Esophagus mucosa (tissue), 1 donor: Measurements from ENCODE around the gene A2M. TPM values are rescaled to one million over a fixed set of nuclear protein-coding genes. Genes with fewer than 3 reads are reported as not detected.

Experiments
- ATAC-seq: fragments of 200-7000 bp; cut with Tn5 transposase; one replicate; pipeline ENCODE4 v1.9.1; 2020
- total RNA-seq: library from RNA; stranded (reverse); gene quantifications from one replicate; pipeline ENCODE4 v1.2.4, GENCODE V29; 2023
- donor health status: DM: yes; HTN: yes; CAD: no.

The A2M gene
- total RNA-seq, 1 donor from 2014 or later: 86.9 TPM

GRCh38 chr12:9071518-9071917, 44.2 kb downstream of the A2M start:
- ATAC-seq: no peak

GRCh38 chr12:9070351-9070750, 45.4 kb downstream of the A2M start:
- no peak for ATAC-seq

- no peak for ATAC-seq
These were observed 47.1 kb downstream of the A2M start for GRCh38 chr12:9068600-9068999.

DNA sequence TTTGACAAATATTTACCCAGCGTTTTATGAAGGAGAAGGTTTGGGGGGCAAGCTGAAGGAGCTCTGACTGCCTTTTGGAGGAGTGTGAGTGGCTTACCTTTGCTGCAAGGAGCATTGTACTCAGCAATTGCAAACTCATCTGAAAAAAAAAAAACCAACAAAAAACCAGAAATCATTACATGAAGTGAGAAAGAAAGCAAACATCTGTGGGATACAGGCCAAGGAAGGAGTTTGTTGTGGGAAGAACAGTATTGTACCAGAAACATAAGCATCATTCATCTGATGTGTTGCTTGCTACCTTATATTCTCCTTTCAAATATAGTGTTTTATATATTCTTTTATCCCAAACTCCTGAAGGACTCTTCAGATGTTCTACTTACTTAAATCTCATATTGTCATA, 47.6 kb downstream of the A2M start:
- no peak for ATAC-seq

DNA sequence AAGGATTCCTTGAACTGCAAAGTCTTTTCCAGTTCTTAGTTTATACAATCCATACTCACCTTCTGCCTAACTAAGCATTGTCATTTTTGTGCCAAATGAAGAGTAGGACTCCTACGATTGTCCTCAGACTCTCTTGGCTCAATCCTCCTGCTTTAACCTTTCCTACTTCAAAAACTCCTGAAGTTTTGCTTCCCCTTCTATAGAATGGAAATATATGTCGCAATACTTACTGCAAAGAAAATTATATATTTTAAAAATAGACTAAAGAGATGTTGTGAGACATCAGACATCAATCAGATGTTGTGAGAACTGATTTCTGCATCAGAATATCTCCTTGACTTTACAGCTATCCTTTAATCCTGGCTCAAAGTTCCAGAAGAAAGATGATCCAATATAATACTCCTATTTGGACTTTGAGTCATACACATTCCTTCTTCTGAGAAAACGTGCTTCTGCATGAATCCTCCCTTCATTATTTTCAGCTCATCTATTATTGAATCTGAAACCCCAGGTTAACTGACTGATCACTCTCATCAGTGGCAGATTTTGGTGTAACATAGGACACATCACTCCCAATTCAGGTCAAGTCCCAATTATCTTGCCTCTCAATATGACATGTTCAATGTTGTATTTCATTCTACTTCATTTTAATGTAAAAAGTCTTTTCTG, 48.8 kb downstream of the A2M start:
- no peak for ATAC-seq

DNA sequence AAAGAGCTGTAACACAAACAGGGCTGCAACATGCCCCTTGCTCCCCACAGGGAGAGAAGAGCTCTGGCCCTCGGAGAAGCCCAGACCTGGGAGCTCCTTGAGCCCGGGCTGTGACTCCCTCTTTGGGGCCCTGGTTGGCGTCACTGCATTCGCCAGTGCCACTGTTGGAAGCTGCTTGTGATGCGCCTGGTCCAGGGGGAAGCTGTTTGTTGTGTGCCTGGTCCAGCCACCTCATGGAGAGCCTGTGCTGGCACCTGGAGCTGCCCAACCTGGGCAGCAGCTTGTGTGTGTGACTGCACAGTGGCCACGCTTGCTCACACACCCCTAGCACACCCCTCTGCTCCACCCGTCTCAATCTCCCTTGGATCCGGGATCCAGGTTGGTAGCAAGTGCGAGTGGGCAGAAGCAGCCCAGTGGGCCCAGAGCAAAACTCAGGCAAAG, 49.5 kb downstream of the A2M start:
- ATAC-seq: peak; percentile 39

GRCh38 chr12:9065607-9065856, 50.2 kb downstream of the A2M start:
- ATAC-seq: no peak

GRCh38 chr12:9064815-9065606, 50.7 kb downstream of the A2M start:
- peak; percentile 94 for ATAC-seq

DNA sequence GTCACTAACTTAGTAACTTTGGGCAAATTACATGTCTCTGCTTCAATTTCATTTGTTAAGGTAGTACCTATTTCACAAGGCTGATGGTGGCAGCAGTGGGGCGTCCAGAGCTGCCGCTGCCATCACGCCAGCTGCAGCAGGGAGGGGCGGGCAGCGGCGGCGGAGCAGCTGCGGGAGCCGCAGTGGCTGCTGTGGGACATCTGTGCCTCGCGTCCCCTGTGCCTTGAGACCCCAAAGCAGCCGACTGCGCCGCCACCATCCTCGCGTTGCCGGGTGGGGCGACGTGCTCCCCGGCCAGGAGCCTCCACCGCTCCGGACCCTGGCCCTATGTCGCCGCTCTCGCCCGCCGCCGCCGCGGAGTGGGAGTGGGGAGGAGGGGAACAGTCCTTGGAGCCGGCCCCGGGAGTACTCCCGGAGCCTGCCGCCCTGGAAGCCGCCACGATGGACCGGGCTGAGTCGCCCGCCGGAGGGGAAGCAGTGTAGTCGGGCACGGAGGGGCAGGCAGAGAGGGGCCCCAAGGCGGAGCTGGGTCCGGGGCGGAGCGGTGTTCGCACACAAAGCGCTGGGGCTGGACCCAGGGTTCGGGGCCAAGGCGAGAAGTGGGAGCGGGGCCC, 51.4 kb downstream of the A2M start:
- peak; percentile 64 for ATAC-seq

GRCh38 chr12:9052610-9053009, 63.1 kb downstream of the A2M start:
- no peak for ATAC-seq

- no peak for ATAC-seq
These were observed 64.6 kb downstream of the A2M start for GRCh38 chr12:9051158-9051550.

DNA sequence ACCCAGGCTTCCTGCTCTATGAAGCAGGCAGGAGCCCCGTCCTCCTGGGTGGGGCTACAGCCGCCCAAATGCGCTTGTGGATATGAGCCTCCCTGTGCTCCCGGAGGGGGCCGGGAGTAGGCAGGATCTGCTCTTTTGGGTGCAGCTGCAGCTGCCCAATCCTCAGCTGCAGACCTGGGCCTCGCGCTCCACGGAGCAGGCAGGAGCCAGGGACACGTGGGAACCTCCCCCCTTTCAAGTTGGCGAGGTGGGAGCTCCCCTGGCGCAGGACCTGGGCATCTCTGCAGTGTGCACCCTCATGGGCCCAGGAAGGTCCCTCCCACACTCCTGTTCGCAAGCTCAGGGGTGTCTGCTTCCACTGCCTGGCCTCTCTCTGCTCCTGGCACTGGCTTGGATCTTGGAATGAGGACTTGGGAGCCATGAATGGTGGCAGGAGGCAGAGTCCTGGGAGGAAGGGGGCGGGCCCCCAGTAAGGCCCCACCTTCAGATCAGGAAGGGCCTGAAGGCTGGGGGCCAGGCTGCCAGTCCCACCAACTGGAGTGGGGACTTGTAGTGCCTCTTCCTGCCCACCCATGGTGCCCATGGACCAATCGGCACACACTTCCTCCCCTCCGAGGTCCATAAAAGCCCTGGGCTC, 65.1 kb downstream of the A2M start:
- no peak for ATAC-seq

DNA sequence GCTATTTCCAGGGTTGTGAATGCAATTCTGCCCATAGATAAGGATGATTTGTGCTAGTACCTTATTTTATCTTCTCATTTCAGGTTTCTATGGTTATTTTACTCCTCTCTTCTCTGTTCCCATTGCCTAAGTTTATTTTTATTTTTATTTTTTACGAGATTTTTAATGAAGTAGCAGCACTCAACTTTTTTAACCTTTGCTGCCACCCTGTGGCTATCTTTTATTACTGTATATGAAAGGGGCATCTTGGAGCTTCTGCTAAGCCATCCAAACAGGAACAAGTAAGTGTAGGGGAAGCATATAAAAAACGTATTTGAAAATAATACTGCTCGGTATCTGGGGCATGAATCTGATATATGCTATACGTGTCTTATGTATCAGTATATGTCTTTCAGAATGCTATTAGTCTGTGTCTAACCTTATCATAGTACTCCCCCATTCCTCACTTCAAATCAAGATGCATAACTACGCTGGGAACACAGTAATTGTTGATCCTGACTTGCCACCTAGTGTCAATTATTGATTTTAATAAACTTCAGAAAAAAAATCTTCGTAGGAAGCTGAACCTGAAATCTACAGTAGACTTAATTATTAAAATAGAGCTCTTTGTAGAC, 66.1 kb downstream of the A2M start:
- ATAC-seq: peak; percentile 41

DNA sequence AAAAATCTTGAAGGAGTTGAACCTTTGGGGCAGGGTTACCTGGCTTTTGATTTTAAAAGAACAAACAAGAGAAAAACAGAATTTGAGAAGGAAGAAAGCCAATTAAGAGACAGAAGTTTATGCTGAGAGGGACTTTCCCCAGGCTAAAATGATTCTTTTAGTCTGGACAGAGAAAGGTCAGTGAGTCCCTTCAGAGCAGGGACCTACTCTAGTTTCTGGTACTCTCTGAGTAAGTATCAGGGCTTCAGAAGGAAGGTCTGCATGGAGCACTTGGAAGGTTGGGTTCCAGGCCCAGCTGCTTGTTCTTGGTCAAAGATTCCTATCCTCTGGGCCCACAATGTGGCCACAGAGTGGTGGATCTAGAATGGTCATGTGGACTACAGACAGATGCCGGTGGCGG, 66.8 kb downstream of the A2M start:
- ATAC-seq: no peak

GRCh38 chr12:9047105-9047504, 68.6 kb downstream of the A2M start:
- ATAC-seq: no peak

DNA sequence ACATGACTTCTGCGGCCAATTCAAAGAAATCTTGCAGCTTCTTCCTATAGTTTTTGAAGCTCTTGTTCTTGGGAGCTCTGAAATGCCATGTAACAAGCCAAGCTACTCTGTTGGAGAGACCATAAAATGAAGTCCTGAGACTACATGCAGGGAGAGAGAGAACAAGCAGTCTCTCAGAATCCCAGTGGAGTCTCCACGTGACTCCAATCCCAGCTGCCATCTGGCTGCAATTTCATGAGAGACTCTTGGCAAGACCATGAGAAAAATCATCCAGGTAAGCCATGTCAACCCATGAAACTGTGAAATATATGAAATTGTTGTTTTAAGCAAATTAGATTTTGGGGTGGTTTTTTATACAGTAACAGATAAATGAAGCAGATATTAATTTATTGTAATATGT, 72.0 kb downstream of the A2M start:
- ATAC-seq: no peak

- no peak for ATAC-seq
These were observed 74.4 kb downstream of the A2M start for GRCh38 chr12:9041321-9041720.

DNA sequence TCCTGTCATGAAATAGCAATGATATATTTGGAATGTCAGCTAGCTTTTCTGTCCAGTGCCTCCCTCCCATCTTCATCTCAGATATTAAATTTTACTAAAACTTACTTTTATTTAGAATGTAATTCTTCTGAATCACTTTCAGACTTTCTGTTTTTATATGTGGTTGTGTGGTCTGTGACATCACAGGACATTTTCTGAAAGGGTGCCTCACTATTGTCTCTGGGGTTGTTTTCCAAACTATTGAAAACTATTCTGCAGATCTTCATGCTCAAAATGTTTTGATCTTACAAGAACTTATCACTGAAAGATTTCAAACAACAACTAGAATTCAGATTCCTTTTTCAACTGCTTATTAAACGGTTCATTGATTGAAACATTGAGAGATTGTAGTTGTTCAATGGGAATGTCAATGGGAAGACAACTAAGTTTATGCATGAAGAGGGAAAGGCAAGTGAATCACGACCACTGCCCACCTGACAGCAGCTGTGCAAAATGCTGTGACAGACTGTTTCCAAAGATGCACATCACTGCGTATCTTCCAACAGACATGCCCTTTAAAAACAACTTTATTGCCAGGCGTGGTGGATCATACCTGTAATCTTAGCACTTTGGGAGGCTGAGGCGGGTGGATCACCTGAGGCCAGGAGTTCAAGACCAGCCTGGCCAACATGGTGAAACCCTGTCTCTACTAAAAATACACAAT, 75.1 kb downstream of the A2M start:
- ATAC-seq: no peak

- ATAC-seq: peak; percentile 74
These were observed 76.2 kb downstream of the A2M start for GRCh38 chr12:9039397-9039977.

DNA sequence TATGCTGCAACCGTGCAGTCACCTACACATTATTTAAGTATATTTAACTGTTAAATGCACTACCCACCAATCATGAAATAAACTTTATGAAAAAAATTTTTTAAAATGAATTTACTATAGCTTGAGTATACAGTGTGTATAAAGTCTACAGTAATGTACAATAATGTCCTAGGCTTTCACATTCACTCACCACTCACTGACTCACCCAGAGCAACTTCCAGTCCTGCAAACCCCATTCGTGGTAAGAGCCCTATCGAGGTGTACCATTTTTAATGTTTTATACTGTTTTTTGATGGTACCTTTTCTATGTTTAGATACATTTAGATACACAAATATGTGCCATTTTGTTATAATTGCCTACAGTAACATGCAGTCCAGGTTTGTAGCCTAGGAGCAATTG, 78.3 kb downstream of the A2M start:
- no peak for ATAC-seq

DNA sequence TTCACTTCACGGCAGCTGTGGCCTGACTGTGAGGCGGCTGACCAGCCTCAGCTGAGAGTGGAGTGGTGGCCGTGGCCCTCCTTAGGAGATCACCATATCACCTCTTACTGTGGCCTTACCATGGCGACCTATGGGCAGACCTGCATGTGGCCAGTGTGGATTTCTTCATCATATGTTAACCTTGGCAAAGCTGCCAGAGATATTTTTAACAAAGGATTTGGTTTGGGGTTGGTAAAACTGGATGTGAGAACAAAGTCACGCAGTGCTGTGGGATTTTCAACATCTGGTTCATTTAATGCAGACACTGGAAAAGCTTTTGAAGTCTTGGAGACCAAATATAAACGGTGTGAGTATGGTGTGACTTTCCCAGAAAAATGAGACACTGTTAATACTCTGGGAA, 79.5 kb downstream of the A2M start:
- no peak for ATAC-seq

DNA sequence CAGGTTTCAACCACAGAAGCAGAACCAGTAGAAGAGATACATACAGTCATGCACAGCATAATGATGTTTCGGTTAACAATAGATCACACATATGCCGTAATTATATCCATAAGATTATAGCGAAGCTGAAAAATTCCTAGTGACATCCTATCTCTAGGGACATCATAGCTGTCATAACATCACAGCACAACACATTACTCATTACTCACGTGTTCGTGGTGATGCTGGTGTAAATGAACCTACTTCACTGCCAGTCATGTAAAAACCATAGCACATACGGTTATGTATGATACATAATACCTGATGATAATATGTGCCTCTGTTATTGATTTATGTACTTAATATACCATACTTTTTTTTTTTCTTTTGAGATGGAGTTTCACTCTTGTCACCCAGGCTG, 81.6 kb downstream of the A2M start:
- no peak for ATAC-seq
